ENCODE measurements around the gene GNB3. TPM values are rescaled to one million over a fixed set of nuclear protein-coding genes. Genes with fewer than 3 reads are reported as not detected.
A peak's percentile ranks its signal among the peaks of the same experiment; 100 is the strongest.
"Not testable (repeated sequence)": the region's sequence is repeated elsewhere in the genome, so short reads cannot be mapped to it uniquely, and the experiment has no call there.

Gene GNB3
- total RNA-seq, 1 experiment from 2014 or later: 5.1 TPM

GRCh38 chr12:6860116-6860515 is 19.4 kb downstream of the GNB3 start:
- no peak for DNase-seq (ENCODE audit: low spot score)

- no peak for DNase-seq (ENCODE audit: low spot score)
These were observed 20.2 kb downstream of the GNB3 start for GRCh38 chr12:6860942-6861341.

GRCh38 chr12:6861391-6861790 is 20.7 kb downstream of the GNB3 start:
- DNase-seq (ENCODE audit: low spot score): no peak

- no peak for DNase-seq (ENCODE audit: low spot score)
These were observed 22.3 kb downstream of the GNB3 start for GRCh38 chr12:6863033-6863432.

- no peak for DNase-seq (ENCODE audit: low spot score)
These were observed 23.0 kb downstream of the GNB3 start for GRCh38 chr12:6863586-6864321.

- not testable (repeated sequence) for DNase-seq (ENCODE audit: low spot score)
These were observed 24.6 kb downstream of the GNB3 start for GRCh38 chr12:6865307-6865706.

- no peak for DNase-seq (ENCODE audit: low spot score)
These were observed 25.6 kb downstream of the GNB3 start for GRCh38 chr12:6866163-6866919.

- DNase-seq (ENCODE audit: low spot score): no peak
These were observed 26.2 kb downstream of the GNB3 start for GRCh38 chr12:6866920-6867412.

GRCh38 chr12:6867413-6868210 is 26.9 kb downstream of the GNB3 start, which contains the start of gene TPI1:
TSS of gene TPI1 (plus strand) at chr12:6867531. CDS start at chr12:6867567, 36 bp downstream.
- DNase-seq (ENCODE audit: low spot score): peak; percentile 39

- DNase-seq (ENCODE audit: low spot score): no peak
These were observed 27.7 kb downstream of the GNB3 start for GRCh38 chr12:6868211-6869048.

GRCh38 chr12:6869049-6870021 is 28.6 kb downstream of the GNB3 start:
- peak; percentile 51 for DNase-seq (ENCODE audit: low spot score)

- DNase-seq (ENCODE audit: low spot score): not testable (repeated sequence)
These were observed 29.6 kb downstream of the GNB3 start for GRCh38 chr12:6870304-6870703.

GRCh38 chr12:6871052-6871957 is 30.6 kb downstream of the GNB3 start:
- DNase-seq (ENCODE audit: low spot score): no peak

GRCh38 chr12:6872073-6873048 is 31.6 kb downstream of the GNB3 start:
- DNase-seq (ENCODE audit: low spot score): no peak

- DNase-seq (ENCODE audit: low spot score): peak; percentile 71
These were observed 32.6 kb downstream of the GNB3 start, which contains the start of gene SPSB2 for GRCh38 chr12:6873094-6874014. TSS of gene SPSB2 (minus strand) at chr12:6873303. CDS start at chr12:6872901, 402 bp downstream.

GRCh38 chr12:6874015-6874368 is 33.3 kb downstream of the GNB3 start:
- not testable (repeated sequence) for DNase-seq (ENCODE audit: low spot score)

Data from A172 (cell line).